ENCODE data around the gene IFITM5. TPM values are rescaled to one million over a fixed set of nuclear protein-coding genes. Genes with fewer than 3 reads are reported as not detected.

Gene IFITM5
- total and polyA plus RNA-seq, 2 of the 8 experiments (the other 6 are each of a cell fraction or from before 2014, with no cell fraction given), result not detected

GRCh38 chr11:293852-294661 is 5.3 kb downstream of the IFITM5 start:
- ChIA-PET CTCF (ENCODE audit: partially characterized antibody) (interaction anchor here (0.8 to 3.4 kb wide), 8 partner anchors 8 to 68 kb away, joined by 3 to 29 read pairs (median 4); partner anchors contain the start of gene IFITM2), POLR2A (ENCODE audit: partially characterized antibody) (interaction anchor here (0.6 to 3.0 kb wide), 9 partner anchors 9 to 515 kb away, joined by 3 to 17 read pairs (median 3); no protein-coding TSS in a partner anchor)
- Histone ChIP-seq H2AFZ (ENCODE audit: low read length) (no peak overlapping the region), H4K20me1 (replicated peaks in 1 of 2; ENCODE audit: control insufficient read depth in 1 of 2, insufficient read depth in 2 of 2, low read length in 2 of 2) (no peaks in the 10 kb centered on the region), H3K56ac (replicated peaks; ENCODE audit: insufficient read length, low read depth, low read length) (no peak overlapping the region), H3K9ac (replicated peaks in 1 of 4; ENCODE audit: extremely low read depth in 1 of 4, low read depth in 3 of 4, low read length in 3 of 4) (no peak overlapping the region), H4K5ac (ENCODE audit: insufficient read length, low read depth, low read length) (no peak overlapping the region), H3K4ac (replicated peaks; ENCODE audit: insufficient read length, low read depth, low read length) (no peak overlapping the region), H3K23me2 (ENCODE audit: low read depth, low read length) (no peaks in the 10 kb centered on the region), H4K8ac (ENCODE audit: extremely low read depth, insufficient read depth, low read length) (no peak overlapping the region), H4K91ac (replicated peaks; ENCODE audit: insufficient read length, low read length) (no peak overlapping the region), H3K18ac (ENCODE audit: extremely low read depth, low read length) (no peak overlapping the region; the same call in 1 of the 2 replicates), H3K36me3 (ENCODE audit: control insufficient read depth in 2 of 4, insufficient read depth in 4 of 4, low read length in 3 of 4) (peaks cover 3 to 30% (median 15%) of the 10 kb centered on the region in 4 experiments; a peak in 6 of 8 replicates), H3K23ac (ENCODE audit: insufficient read length) (no peak overlapping the region), H2AK5ac (ENCODE audit: low read depth, low read length) (no peak overlapping the region), H3K4me2 (ENCODE audit: insufficient read depth in 1 of 2, low read depth in 2 of 2, low read length in 2 of 2) (no peak overlapping the region), H2BK12ac (ENCODE audit: low read depth, low read length) (no peak overlapping the region), H2BK15ac (ENCODE audit: low read length) (0 out of 2 replicates have a peak overlapping the region, but pooled peaks have one; percentile 46), H3K27ac (ENCODE audit: low read depth, low read length) (no peak overlapping the region), H3K4me3 (ENCODE audit: extremely low read depth in 1 of 4, insufficient read depth in 2 of 4, low read depth in 3 of 4, low read length in 4 of 4) (no peak overlapping the region), H2BK20ac (ENCODE audit: low read length) (no peak overlapping the region), H3K9me3 (ENCODE audit: insufficient read depth in 2 of 2, low read depth in 1 of 2, low read length in 1 of 2) (no peaks in the 10 kb centered on the region), H3K4me1 (replicated peaks in 1 of 4; ENCODE audit: control insufficient read depth in 3 of 4, insufficient read depth in 4 of 4, low read length in 3 of 4) (peaks cover 0 to 34% (median 24%) of the 10 kb centered on the region in 4 experiments; a peak in 6 of 7 replicates), H3K27me3 (replicated peaks in 1 of 4; ENCODE audit: control insufficient read depth in 3 of 4, extremely low read depth in 1 of 4, insufficient read depth in 3 of 4, low read length in 3 of 4) (no peaks in the 10 kb centered on the region), H3K79me1 (ENCODE audit: low read depth, low read length) (0 out of 2 replicates have a peak, but pooled peaks cover 4% of the 10 kb centered on the region), H3K14ac (ENCODE audit: insufficient read length) (no peak overlapping the region), H3K79me2 (ENCODE audit: control insufficient read depth in 1 of 2, insufficient read depth in 2 of 2, low read length in 2 of 2) (no peaks in the 10 kb centered on the region), H2BK120ac (replicated peaks; ENCODE audit: low read depth, low read length) (no peak overlapping the region), H2BK5ac (ENCODE audit: low read depth, low read length) (no peak overlapping the region)
- no peak for DNase-seq (ENCODE audit: low read depth in 1 of 2, low spot score in 2 of 2)
- 96% methylated on average over 21 of the region's 27 CpGs; no CpG with 5 or more reads in 1 of the 2 experiments for WGBS, 2 experiments (ENCODE audit: extremely low coverage in 1 of 2, insufficient coverage in 1 of 2, insufficient read length in 1 of 2, insufficient replicate concordance in 2 of 2, low coverage in 1 of 2, low lambda C conversion rate in 2 of 2, missing lambda C conversion rate in 1 of 2)
- FAIRE-seq, result no peak
- TF ChIP-seq POLR2A (IDR thresholded peaks at IDR 0.05; ENCODE audit: control extremely low read depth in 1 of 2, low read depth in 2 of 2, low read length in 2 of 2) (no peak), E2F6 (IDR thresholded peaks at IDR 0.05) (no peak)
